Uterus (tissue), 2 donors: Measurements from ENCODE around the gene GSG1L.

ENCODE experiments used
- POLR2A ChIP-seq, 2 donors: fragments of 450-650 bp; IDR thresholded peaks; one replicate each; pipeline ENCODE4 v1.6.1; 2016; ENCODE audit warnings: antibody characterized with exemption in 2 of 2, mild to moderate bottlenecking in 1 of 2, moderate library complexity in 1 of 2
- TF ChIP-seq, protein P1 (sequence below), 4 experiments: fragments of 200-600 bp in 2 of 4; fragments of 450-650 bp in 2 of 4; sonication (generic) in 2 of 4; IDR thresholded peaks; one replicate each; pipeline ENCODE4 v1.5.1; 2016 to 2019; ENCODE audit warnings: antibody characterized with exemption in 4 of 4, mild to moderate bottlenecking in 2 of 4, moderate library complexity in 1 of 4

DNA sequence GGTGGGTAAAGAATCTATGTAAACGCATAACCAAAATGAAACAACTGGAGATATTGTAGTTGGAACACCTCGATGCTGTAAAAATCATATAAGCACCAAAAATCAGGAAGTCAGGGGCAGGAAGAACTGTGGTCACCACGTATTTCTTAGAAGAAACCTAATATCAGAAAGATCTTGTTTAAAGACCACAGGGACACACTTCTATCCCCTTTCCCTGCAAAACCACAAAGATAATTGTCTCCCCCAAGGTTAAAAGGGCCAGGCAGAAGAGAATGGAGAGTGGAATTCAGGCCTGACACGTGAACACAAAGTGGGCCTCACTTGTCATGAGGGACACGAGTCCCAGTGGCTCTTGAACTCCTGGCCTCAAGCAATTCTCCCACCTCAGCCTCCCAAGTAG is 68.1 kb downstream of the GSG1L start:
- no peak for TF ChIP-seq POLR2A (IDR thresholded peaks at IDR 0.05)
- TF ChIP-seq, protein P1, sequence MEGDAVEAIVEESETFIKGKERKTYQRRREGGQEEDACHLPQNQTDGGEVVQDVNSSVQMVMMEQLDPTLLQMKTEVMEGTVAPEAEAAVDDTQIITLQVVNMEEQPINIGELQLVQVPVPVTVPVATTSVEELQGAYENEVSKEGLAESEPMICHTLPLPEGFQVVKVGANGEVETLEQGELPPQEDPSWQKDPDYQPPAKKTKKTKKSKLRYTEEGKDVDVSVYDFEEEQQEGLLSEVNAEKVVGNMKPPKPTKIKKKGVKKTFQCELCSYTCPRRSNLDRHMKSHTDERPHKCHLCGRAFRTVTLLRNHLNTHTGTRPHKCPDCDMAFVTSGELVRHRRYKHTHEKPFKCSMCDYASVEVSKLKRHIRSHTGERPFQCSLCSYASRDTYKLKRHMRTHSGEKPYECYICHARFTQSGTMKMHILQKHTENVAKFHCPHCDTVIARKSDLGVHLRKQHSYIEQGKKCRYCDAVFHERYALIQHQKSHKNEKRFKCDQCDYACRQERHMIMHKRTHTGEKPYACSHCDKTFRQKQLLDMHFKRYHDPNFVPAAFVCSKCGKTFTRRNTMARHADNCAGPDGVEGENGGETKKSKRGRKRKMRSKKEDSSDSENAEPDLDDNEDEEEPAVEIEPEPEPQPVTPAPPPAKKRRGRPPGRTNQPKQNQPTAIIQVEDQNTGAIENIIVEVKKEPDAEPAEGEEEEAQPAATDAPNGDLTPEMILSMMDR (IDR thresholded peaks at IDR 0.05) = no peak
